Measurements from ENCODE around the gene BCKDHA. TPM values are rescaled to one million over a fixed set of nuclear protein-coding genes. Genes with fewer than 3 reads are reported as not detected.

BCKDHA gene
- total and polyA plus RNA-seq, 2 donors (not counting 3 experiments of a cell fraction or from before 2014, with no cell fraction given), result 16.5 to 50.4 TPM

DNA sequence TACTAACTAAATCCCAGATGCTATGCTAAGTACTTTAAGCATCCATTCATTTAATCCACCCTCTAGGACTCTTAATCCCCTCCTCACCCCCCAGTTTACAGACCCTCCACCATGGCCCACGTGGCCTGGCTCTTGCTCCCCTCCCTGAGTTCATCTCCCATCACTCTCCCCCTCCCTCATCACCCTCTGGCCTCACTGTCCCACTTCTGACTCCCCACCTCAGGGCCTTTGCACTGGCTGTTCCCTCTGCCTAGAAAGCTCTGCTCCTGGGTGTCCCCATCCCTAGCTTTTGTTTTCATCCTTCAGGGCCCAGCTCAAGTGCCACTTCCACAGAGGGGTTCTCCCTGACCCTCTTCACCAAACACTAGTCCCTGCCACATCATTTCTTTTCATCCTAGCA lies 37.9 kb upstream of the BCKDHA start:
- no peaks in the 10 kb centered on the region for H4K20me1 ChIP-seq (replicated peaks; ENCODE audit: control insufficient read depth, extremely low read depth, insufficient read depth, low read length)
- no peak overlapping the region for H3K4me2 ChIP-seq (ENCODE audit: insufficient read depth, low read length)
- FAIRE-seq (no peak), DNase-seq (ENCODE audit: low read depth, low spot score) (no peak)
- no peaks in the 10 kb centered on the region for H3K27me3 ChIP-seq (ENCODE audit: control insufficient read depth in 2 of 2, insufficient read depth in 2 of 2, low read length in 2 of 2)
- TF ChIP-seq, protein P1, sequence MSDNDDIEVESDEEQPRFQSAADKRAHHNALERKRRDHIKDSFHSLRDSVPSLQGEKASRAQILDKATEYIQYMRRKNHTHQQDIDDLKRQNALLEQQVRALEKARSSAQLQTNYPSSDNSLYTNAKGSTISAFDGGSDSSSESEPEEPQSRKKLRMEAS (IDR thresholded peaks at IDR 0.05; ENCODE audit: insufficient read depth, insufficient read length), result no peak
- no peaks in the 10 kb centered on the region for H3K9me1 ChIP-seq (replicated peaks; ENCODE audit: control insufficient read depth, extremely low read depth, insufficient read depth, low read length)
- BruUV-seq (replicated peaks), result no TSS peak
- dilution Hi-C loops (cut with MboI; ENCODE audit: extremely low pct_ligation_motif_present, low sequenced_read_pairs), result no loop called here
- CTCF ChIA-PET, result no interaction called here
- H3K27ac ChIP-seq (ENCODE audit: insufficient read depth, low read depth, low read length), result no peak overlapping the region
- peaks cover 5% of the 10 kb centered on the region for H3K79me2 ChIP-seq (ENCODE audit: control insufficient read depth, insufficient read depth, low read length)
- POLR2A ChIA-PET, result no interaction called here
- intact Hi-C loops (cut with micrococcal nuclease), result no loop called here
- no peaks in the 10 kb centered on the region for H3K36me3 ChIP-seq (ENCODE audit: control insufficient read depth in 2 of 2, extremely low read depth in 1 of 2, insufficient read depth in 2 of 2, low read length in 2 of 2)
- no peak overlapping the region for H3K4me3 ChIP-seq (replicated peaks in 1 of 3; ENCODE audit: insufficient read depth in 1 of 3, low read depth in 1 of 3, low read length in 3 of 3)
- H3K4me1 ChIP-seq (ENCODE audit: control insufficient read depth, extremely low read depth, insufficient read depth, low read length), result peaks cover 4% of the 10 kb centered on the region
- H2AFZ ChIP-seq (ENCODE audit: low read depth, low read length), result no peak overlapping the region
- no peak overlapping the region for H3K9ac ChIP-seq (replicated peaks; ENCODE audit: extremely low read depth, insufficient read depth, low read length)
- no peaks in the 10 kb centered on the region for H3K9me3 ChIP-seq (replicated peaks; ENCODE audit: control insufficient read depth, insufficient read depth, low read length)

GRCh38 chr19:41362143-41362847 lies 35.3 kb upstream of the BCKDHA start:
- Histone ChIP-seq H3K79me2 (ENCODE audit: control insufficient read depth, insufficient read depth, low read length) (peaks cover 20% of the 10 kb centered on the region), H4K20me1 (replicated peaks; ENCODE audit: control insufficient read depth, extremely low read depth, insufficient read depth, low read length) (no peaks in the 10 kb centered on the region), H3K36me3 (ENCODE audit: control insufficient read depth in 2 of 2, extremely low read depth in 1 of 2, insufficient read depth in 2 of 2, low read length in 2 of 2) (no peaks in the 10 kb centered on the region), H3K9ac (replicated peaks; ENCODE audit: extremely low read depth, insufficient read depth, low read length) (no peak overlapping the region), H3K4me3 (replicated peaks in 1 of 3; ENCODE audit: insufficient read depth in 1 of 3, low read depth in 1 of 3, low read length in 3 of 3) (no peak overlapping the region), H3K4me1 (ENCODE audit: control insufficient read depth, extremely low read depth, insufficient read depth, low read length) (peaks cover 11% of the 10 kb centered on the region), H3K9me3 (replicated peaks; ENCODE audit: control insufficient read depth, insufficient read depth, low read length) (no peaks in the 10 kb centered on the region), H3K27ac (ENCODE audit: insufficient read depth, low read depth, low read length) (no peak overlapping the region), H3K27me3 (ENCODE audit: control insufficient read depth in 2 of 2, insufficient read depth in 2 of 2, low read length in 2 of 2) (no peaks in the 10 kb centered on the region), H2AFZ (ENCODE audit: low read depth, low read length) (no peak overlapping the region), H3K9me1 (replicated peaks; ENCODE audit: control insufficient read depth, extremely low read depth, insufficient read depth, low read length) (no peaks in the 10 kb centered on the region), H3K4me2 (ENCODE audit: insufficient read depth, low read length) (no peak overlapping the region)
- TF ChIP-seq, protein P1 (IDR thresholded peaks at IDR 0.05; ENCODE audit: insufficient read depth, insufficient read length), result no peak
- CTCF ChIA-PET, result interaction anchor here (1.0 to 4.3 kb wide), 2 partner anchors 10 to 41 kb away, joined by 3 to 35 read pairs; partner anchors contain the start of gene TGFB1
- dilution Hi-C loops (cut with MboI; ENCODE audit: extremely low pct_ligation_motif_present, low sequenced_read_pairs) (no loop called here), intact Hi-C loops (cut with micrococcal nuclease) (no loop called here)
- BruUV-seq (replicated peaks), result no TSS peak
- POLR2A ChIA-PET, result no interaction called here
- DNase-seq (ENCODE audit: low read depth, low spot score) (no peak), FAIRE-seq (no peak)

Data from endothelial cell of umbilical vein (primary cell).